Measurements from ENCODE around the gene PRX. TPM values are rescaled to one million over a fixed set of nuclear protein-coding genes. Genes with fewer than 3 reads are reported as not detected.

The PRX gene
- total RNA-seq, 1 donor from 2014 or later = 3.3 TPM

- Histone ChIP-seq H3K4me1 (peaks cover 14 to 30% of the 10 kb centered on the region in 2 donors), H3K27ac (peak overlapping the region; percentile 98 to 99), H3K4me3 (peak overlapping the region; percentile 55 to 79), H3K9me3 (no peaks in the 10 kb centered on the region), H3K27me3 (no peaks in the 10 kb centered on the region), H3K36me3 (peaks cover 11 to 17% of the 10 kb centered on the region in 2 donors)
- peak; percentile 75 to 97 for DNase-seq (ENCODE audit: low spot score in 2 of 2)
- TF ChIP-seq CTCF (IDR thresholded peaks at IDR 0.05) = peak; percentile 90 to 96 (median 95)
- intact Hi-C loops (cut with DNase I) = loop anchor here (1.0 to 10.0 kb wide), 7 partner anchors 17 to 374 kb away; partner anchors contain the start of genes AKT2, BLVRB, C19orf47 and COQ8B
These were observed 7.9 kb upstream of the PRX start for GRCh38 chr19:40420766-40421765.

- H3K36me3 ChIP-seq = peaks cover 11 to 17% of the 10 kb centered on the region in 2 donors
- H3K4me1 ChIP-seq = peaks cover 14 to 30% of the 10 kb centered on the region in 2 donors
- no peaks in the 10 kb centered on the region for H3K9me3 ChIP-seq
- intact Hi-C loops (cut with DNase I) = loop anchor here (2.0 to 10.0 kb wide), 4 partner anchors 72 to 374 kb away; partner anchors contain the start of genes AKT2, C19orf47, COQ8B and EGLN2
- no peak for DNase-seq (ENCODE audit: low spot score in 2 of 2)
- H3K27ac ChIP-seq = peak overlapping the region; percentile 98 to 99
- H3K4me3 ChIP-seq = peak overlapping the region; percentile 55 to 79
- TF ChIP-seq CTCF (IDR thresholded peaks at IDR 0.05) = no peak
- no peaks in the 10 kb centered on the region for H3K27me3 ChIP-seq
These were observed 7.2 kb upstream of the PRX start for GRCh38 chr19:40420451-40420765.

GRCh38 chr19:40419780-40420179, 6.6 kb upstream of the PRX start:
- H3K36me3 ChIP-seq = peaks cover 11 to 17% of the 10 kb centered on the region in 2 donors
- no peaks in the 10 kb centered on the region for H3K9me3 ChIP-seq
- no peaks in the 10 kb centered on the region for H3K27me3 ChIP-seq
- H3K4me1 ChIP-seq = peaks cover 14 to 30% of the 10 kb centered on the region in 2 donors
- DNase-seq (ENCODE audit: low spot score in 2 of 2) = no peak
- TF ChIP-seq CTCF (IDR thresholded peaks at IDR 0.05) = no peak
- no peak overlapping the region for H3K4me3 ChIP-seq
- intact Hi-C loops (cut with DNase I) = loop anchor here (2.0 to 10.0 kb wide), 4 partner anchors 71 to 375 kb away; partner anchors contain the start of genes AKT2, C19orf47, COQ8B and EGLN2
- H3K27ac ChIP-seq = no peak overlapping the region

GRCh38 chr19:40419066-40419612, 6.0 kb upstream of the PRX start:
- Histone ChIP-seq H3K9me3 (no peaks in the 10 kb centered on the region), H3K27ac (no peak overlapping the region), H3K4me3 (no peak overlapping the region), H3K27me3 (no peaks in the 10 kb centered on the region), H3K4me1 (peaks cover 14 to 29% of the 10 kb centered on the region in 2 donors), H3K36me3 (peaks cover 11 to 17% of the 10 kb centered on the region in 2 donors)
- no peak for DNase-seq (ENCODE audit: low spot score in 2 of 2)
- intact Hi-C loops (cut with DNase I) = no loop called here
- no peak for TF ChIP-seq CTCF (IDR thresholded peaks at IDR 0.05)

GRCh38 chr19:40418040-40418439, 4.9 kb upstream of the PRX start:
- TF ChIP-seq CTCF (IDR thresholded peaks at IDR 0.05) = no peak
- no peaks in the 10 kb centered on the region for H3K27me3 ChIP-seq
- H3K4me1 ChIP-seq = peaks cover 10 to 18% of the 10 kb centered on the region in 2 donors
- H3K4me3 ChIP-seq = no peak overlapping the region
- H3K9me3 ChIP-seq = no peaks in the 10 kb centered on the region
- peaks cover 8 to 11% of the 10 kb centered on the region in 2 donors for H3K36me3 ChIP-seq
- DNase-seq (ENCODE audit: low spot score in 2 of 2) = no peak
- intact Hi-C loops (cut with DNase I) = no loop called here
- H3K27ac ChIP-seq = peak overlapping the region in 1 of 2 donors; percentile 31

Data from ascending aorta (tissue), 2 donors.